ENCODE measurements around the gene SLC48A1. TPM values are rescaled to one million over a fixed set of nuclear protein-coding genes. Genes with fewer than 3 reads are reported as not detected.
A peak's percentile ranks its signal among the peaks of the same experiment; 100 is the strongest.

The SLC48A1 gene
- polyA plus RNA-seq, 1 of the 3 experiments (the other 2 are of a cell fraction), result 7.3 TPM

DNA sequence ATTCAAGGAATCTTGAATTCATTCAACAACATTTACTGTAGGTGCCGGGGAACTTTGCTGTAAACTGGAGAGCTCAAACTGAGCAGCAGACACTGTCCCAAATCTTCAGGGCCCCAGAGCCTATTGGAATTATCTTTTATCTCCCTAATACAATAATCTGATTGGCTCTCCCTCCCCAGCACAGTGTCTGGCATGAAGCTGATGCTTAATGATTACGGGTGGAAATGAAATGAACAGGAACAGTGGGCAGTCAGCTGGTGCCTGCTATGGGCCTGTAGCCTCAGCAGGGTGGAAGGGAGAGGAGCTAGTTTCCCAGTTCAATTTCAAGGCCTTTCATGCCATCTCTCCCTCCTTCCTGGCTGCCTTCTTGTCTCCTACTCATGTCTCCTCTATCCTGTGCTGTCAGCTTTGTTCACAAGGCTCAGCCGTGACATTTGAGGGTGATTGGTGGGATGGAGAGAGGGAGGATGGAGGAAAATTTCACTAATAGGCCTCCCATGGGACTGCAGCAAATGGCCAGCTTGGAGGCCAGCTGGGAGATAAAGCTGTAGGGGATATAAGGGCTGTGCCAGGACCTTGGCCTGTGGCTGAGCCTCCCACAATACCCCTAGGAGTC lies 10.1 kb upstream of the SLC48A1 start:
- Histone ChIP-seq H3F3A (replicated peaks; ENCODE audit: insufficient read depth) (no peaks in the 10 kb centered on the region), H3K4me3 (ENCODE audit: low read depth in 2 of 2, low read length in 1 of 2) (no peak overlapping the region), H3K9ac (no peak overlapping the region), H3K79me2 (ENCODE audit: insufficient read depth) (no peaks in the 10 kb centered on the region), H3K36me3 (replicated peaks in 1 of 2; ENCODE audit: control insufficient read depth in 1 of 2, insufficient read depth in 2 of 2, low read length in 1 of 2) (no peaks in the 10 kb centered on the region), H3K4me1 (ENCODE audit: control insufficient read depth in 1 of 2, insufficient read depth in 2 of 2, low read depth in 1 of 2, low read length in 1 of 2) (peaks cover 0 to 48% of the 10 kb centered on the region in 2 experiments; a peak in 2 of 4 replicates), H3K4me2 (no peak overlapping the region), H3K27me3 (ENCODE audit: insufficient read depth) (no peaks in the 10 kb centered on the region), H3K9me2 (no peaks in the 10 kb centered on the region), H2AFZ (ENCODE audit: low read depth) (no peak overlapping the region), H3K9me3 (no peaks in the 10 kb centered on the region), H4K20me1 (ENCODE audit: insufficient read depth) (no peaks in the 10 kb centered on the region), H3K27ac (ENCODE audit: low read depth in 2 of 2, low read length in 1 of 2) (peak overlapping the region in 1 of 2 experiments; percentile 82; a peak in 2 of 4 replicates)
- CTCF ChIA-PET, result interaction anchor here (0.7 to 18.0 kb wide), 10 partner anchors 10 to 77 kb away, joined by 3 to 435 read pairs (median 6); partner anchors contain the start of gene SLC48A1
- peak; percentile 75 for DNase-seq
- peak; percentile 79; the same call in 1 of the 2 replicates for TF ChIP-seq FOXJ3 (CRISPR knock-in tag; IDR thresholded peaks at IDR 0.05)
- peak; percentile 27; the same call in 1 of the 2 replicates for TF ChIP-seq RFX5 (IDR thresholded peaks at IDR 0.05; ENCODE audit: low read length)
- peak; percentile 94 for TF ChIP-seq RCOR1 (IDR thresholded peaks at IDR 0.05; ENCODE audit: low read length)
- TF ChIP-seq EP300 (IDR thresholded peaks at IDR 0.05; ENCODE audit: borderline replicate concordance in 1 of 2, low read depth in 1 of 2, low read length in 1 of 2), result peak in 1 of 2 experiments; percentile 92; a peak in 2 of 4 replicates
- TF ChIP-seq NRF1 (IDR thresholded peaks at IDR 0.05; ENCODE audit: low read depth, low read length), result no peak
- peak; percentile 76 for TF ChIP-seq CHD2 (IDR thresholded peaks at IDR 0.05; ENCODE audit: low read length, partially characterized antibody)
- peak; percentile 99 for TF ChIP-seq GATA2 (CRISPR knock-in tag; IDR thresholded peaks at IDR 0.05)
- TF ChIP-seq GABPA (IDR thresholded peaks at IDR 0.05; ENCODE audit: low read depth), result no peak
- POLR2A ChIA-PET, result interaction anchor here (0.8 to 1.3 kb wide), 3 partner anchors 11 to 26 kb away, joined by 3 to 7 read pairs (median 3); no protein-coding TSS in a partner anchor
- 64% methylated on average over 3 of the region's 3 CpGs for WGBS (ENCODE audit: low lambda C conversion rate)

DNA sequence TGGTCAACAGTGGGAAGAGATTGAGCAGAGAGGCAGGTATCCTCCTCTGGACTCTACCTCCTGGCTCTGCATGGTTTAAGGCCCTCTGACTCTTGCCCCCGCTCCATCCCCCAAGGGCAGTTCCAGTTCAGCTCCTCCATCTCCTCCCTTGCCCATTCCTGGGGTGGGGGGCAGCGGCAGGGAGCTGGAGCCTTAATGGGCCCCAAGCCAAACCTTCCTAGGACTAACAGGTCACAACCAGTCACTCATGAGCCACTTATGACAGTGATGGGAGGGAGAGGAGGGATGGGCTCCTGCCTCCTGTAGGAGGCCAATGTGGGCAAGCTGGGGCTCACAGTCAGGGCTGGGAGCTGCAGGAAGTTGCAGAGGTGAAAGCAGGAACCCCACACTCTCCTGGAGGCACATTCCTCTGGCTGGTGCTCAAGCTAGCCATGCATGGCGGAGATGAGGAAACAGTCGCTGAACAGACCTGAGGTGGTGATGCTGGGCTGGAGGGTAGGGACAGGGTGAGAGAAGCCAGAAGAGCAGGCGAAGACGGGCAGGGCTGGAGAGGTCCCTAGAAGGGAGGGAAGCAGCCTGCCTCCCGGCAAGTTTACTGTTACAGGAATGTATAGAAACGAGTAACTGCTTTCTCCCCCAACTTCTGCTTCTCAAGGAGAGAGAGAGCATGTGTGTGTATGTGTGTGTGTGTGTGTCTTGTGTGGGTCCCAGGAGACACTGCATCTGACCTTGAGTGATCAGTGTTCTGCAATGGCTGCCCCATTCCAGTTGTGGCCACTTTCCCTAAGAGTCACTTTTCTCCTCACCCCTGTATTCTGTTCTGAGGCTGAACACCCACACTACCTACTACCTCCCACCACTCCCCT lies 9.3 kb upstream of the SLC48A1 start:
- H3K4me1 ChIP-seq (ENCODE audit: control insufficient read depth in 1 of 2, insufficient read depth in 2 of 2, low read depth in 1 of 2, low read length in 1 of 2), result peaks cover 7 to 45% of the 10 kb centered on the region in 2 experiments; a peak in 2 of 4 replicates
- H3K9me3 ChIP-seq, result no peaks in the 10 kb centered on the region
- no peak for TF ChIP-seq SIN3A (IDR thresholded peaks at IDR 0.05; ENCODE audit: borderline replicate concordance, low read depth, low read length)
- TF ChIP-seq FOXJ3 (CRISPR knock-in tag; IDR thresholded peaks at IDR 0.05), result no peak
- no peak for TF ChIP-seq NRF1 (IDR thresholded peaks at IDR 0.05; ENCODE audit: low read depth, low read length)
- TF ChIP-seq CHD2 (IDR thresholded peaks at IDR 0.05; ENCODE audit: low read length, partially characterized antibody), result no peak
- TF ChIP-seq EP300 (IDR thresholded peaks at IDR 0.05; ENCODE audit: borderline replicate concordance in 1 of 2, low read depth in 1 of 2, low read length in 1 of 2), result no peak
- TF ChIP-seq, protein P1, sequence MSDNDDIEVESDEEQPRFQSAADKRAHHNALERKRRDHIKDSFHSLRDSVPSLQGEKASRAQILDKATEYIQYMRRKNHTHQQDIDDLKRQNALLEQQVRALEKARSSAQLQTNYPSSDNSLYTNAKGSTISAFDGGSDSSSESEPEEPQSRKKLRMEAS (IDR thresholded peaks at IDR 0.05; ENCODE audit: low read depth), result no peak
- no peak for TF ChIP-seq RFX5 (IDR thresholded peaks at IDR 0.05; ENCODE audit: low read length)
- TF ChIP-seq MXI1 (IDR thresholded peaks at IDR 0.05; ENCODE audit: low read depth, low read length), result no peak
- TF ChIP-seq TCF12 (IDR thresholded peaks at IDR 0.05), result no peak
- TF ChIP-seq FOXM1 (IDR thresholded peaks at IDR 0.05; ENCODE audit: low read depth), result no peak
- no peak for TF ChIP-seq POLR2AphosphoS5 (IDR thresholded peaks at IDR 0.05; ENCODE audit: low read depth, low read length)
- no peaks in the 10 kb centered on the region for H3F3A ChIP-seq (replicated peaks; ENCODE audit: insufficient read depth)
- H3K9ac ChIP-seq, result no peak overlapping the region
- no peak overlapping the region for H2AFZ ChIP-seq (ENCODE audit: low read depth)
- no peaks in the 10 kb centered on the region for H3K9me2 ChIP-seq
- no peaks in the 10 kb centered on the region for H3K79me2 ChIP-seq (ENCODE audit: insufficient read depth)
- POLR2A ChIA-PET, result interaction anchor here (0.8 to 1.3 kb wide), 2 partner anchors 15 to 27 kb away, joined by 3 to 7 read pairs; no protein-coding TSS in a partner anchor
- CTCF ChIA-PET, result interaction anchor here (0.7 to 18.0 kb wide), 5 partner anchors 10 to 77 kb away, joined by 4 to 435 read pairs (median 21); partner anchors contain the start of gene SLC48A1
- peak overlapping the region in 1 of 2 experiments; percentile 82; a peak in 2 of 4 replicates for H3K27ac ChIP-seq (ENCODE audit: low read depth in 2 of 2, low read length in 1 of 2)
- no peaks in the 10 kb centered on the region for H4K20me1 ChIP-seq (ENCODE audit: insufficient read depth)
- H3K4me3 ChIP-seq (ENCODE audit: low read depth in 2 of 2, low read length in 1 of 2), result no peak overlapping the region
- H3K4me2 ChIP-seq, result no peak overlapping the region
- H3K36me3 ChIP-seq (replicated peaks in 1 of 2; ENCODE audit: control insufficient read depth in 1 of 2, insufficient read depth in 2 of 2, low read length in 1 of 2), result no peaks in the 10 kb centered on the region
- no peak for DNase-seq
- WGBS (ENCODE audit: low lambda C conversion rate), result 90% methylated on average over 8 of the region's 8 CpGs
- no peaks in the 10 kb centered on the region for H3K27me3 ChIP-seq (ENCODE audit: insufficient read depth)

All from SK-N-SH (cell line).